ENCODE results near the gene SPEN. TPM values are rescaled to one million over a fixed set of nuclear protein-coding genes. Genes with fewer than 3 reads are reported as not detected.

SPEN gene
- total and polyA plus RNA-seq, 2 of the 13 experiments (the other 11 are each of a cell fraction or from before 2014, with no cell fraction given) = 4.8 to 14.0 TPM

- no TSS peak for BruUV-seq (replicated peaks)
- Histone ChIP-seq H3K36me3 (replicated peaks in 1 of 2; ENCODE audit: control insufficient read depth in 1 of 2, insufficient read depth in 2 of 2, low read length in 2 of 2) (no peaks in the 10 kb centered on the region), H3K4me3 (replicated peaks in 1 of 3; ENCODE audit: insufficient read depth in 1 of 3, low read depth in 2 of 3, low read length in 3 of 3) (no peak overlapping the region), H2AFZ (ENCODE audit: low read length) (no peak overlapping the region), H3K9ac (ENCODE audit: insufficient read depth, low read depth, low read length) (no peak overlapping the region), H3K9me3 (ENCODE audit: low read length) (no peaks in the 10 kb centered on the region), H3K27me3 (ENCODE audit: control insufficient read depth in 1 of 2, insufficient read depth in 2 of 2, low read length in 2 of 2) (peaks cover 6 to 29% of the 10 kb centered on the region in 2 experiments; a peak in 3 of 5 replicates), H3K4me2 (ENCODE audit: low read depth, low read length) (no peak overlapping the region), H3K79me2 (ENCODE audit: insufficient read depth, low read length) (no peaks in the 10 kb centered on the region), H3K4me1 (ENCODE audit: insufficient read depth, low read length) (peaks cover 12% of the 10 kb centered on the region), H4K20me1 (ENCODE audit: insufficient read depth, low read length) (no peaks in the 10 kb centered on the region), H3K27ac (ENCODE audit: extremely low read length, insufficient read depth, low read length) (no peak overlapping the region)
- intact Hi-C loops (cut with micrococcal nuclease; ENCODE audit: unreplicated experiment) (no loop called here), in situ Hi-C loops (cut with HindIII; ENCODE audit: extremely low pct_ligation_motif_present, low pct_unique_long_range_greater_than_20kb) (no loop called here)
- 41% methylated on average over 12 of the region's 13 CpGs for WGBS (ENCODE audit: low lambda C conversion rate)
- DNase-seq (ENCODE audit: low spot score) (no peak), FAIRE-seq (no peak), ATAC-seq (no peak)
- TF ChIP-seq ZNF136 (CRISPR knock-in tag; IDR thresholded peaks at IDR 0.05; ENCODE audit: low read depth) = no peak
- no peak for TF ChIP-seq BATF2 (CRISPR knock-in tag; IDR thresholded peaks at IDR 0.05)
- ChIA-PET CTCF (ENCODE audit: low intra/inter-chr PET ratio, low total read pairs) (no interaction called here), POLR2A (no interaction called here)
These were observed 141.6 kb downstream of the SPEN start for GRCh38 chr1:15988856-15989736.

GRCh38 chr1:15989776-15990175, 142.3 kb downstream of the SPEN start:
- Histone ChIP-seq H2AFZ (ENCODE audit: low read length) (no peak overlapping the region), H3K36me3 (replicated peaks in 1 of 2; ENCODE audit: control insufficient read depth in 1 of 2, insufficient read depth in 2 of 2, low read length in 2 of 2) (no peaks in the 10 kb centered on the region), H4K20me1 (ENCODE audit: insufficient read depth, low read length) (no peaks in the 10 kb centered on the region), H3K79me2 (ENCODE audit: insufficient read depth, low read length) (no peaks in the 10 kb centered on the region), H3K9ac (ENCODE audit: insufficient read depth, low read depth, low read length) (no peak overlapping the region), H3K4me3 (replicated peaks in 1 of 3; ENCODE audit: insufficient read depth in 1 of 3, low read depth in 2 of 3, low read length in 3 of 3) (no peak overlapping the region), H3K27ac (ENCODE audit: extremely low read length, insufficient read depth, low read length) (no peak overlapping the region), H3K9me3 (ENCODE audit: low read length) (no peaks in the 10 kb centered on the region), H3K27me3 (ENCODE audit: control insufficient read depth in 1 of 2, insufficient read depth in 2 of 2, low read length in 2 of 2) (peaks cover 6 to 29% of the 10 kb centered on the region in 2 experiments; a peak in 3 of 5 replicates), H3K4me2 (ENCODE audit: low read depth, low read length) (no peak overlapping the region), H3K4me1 (ENCODE audit: insufficient read depth, low read length) (peaks cover 18% of the 10 kb centered on the region)
- BruUV-seq (replicated peaks) = no TSS peak
- in situ Hi-C loops (cut with HindIII; ENCODE audit: extremely low pct_ligation_motif_present, low pct_unique_long_range_greater_than_20kb) = no loop called here
- ChIA-PET CTCF (ENCODE audit: low intra/inter-chr PET ratio, low total read pairs) (no interaction called here), POLR2A (no interaction called here)
- TF ChIP-seq MBNL3 (CRISPR knock-in tag; conservative IDR thresholded peaks at IDR 0.05) (no peak), REL (CRISPR knock-in tag; conservative IDR thresholded peaks at IDR 0.05) (no peak), JUN (CRISPR knock-in tag; IDR thresholded peaks at IDR 0.05) (no peak), ZGPAT (CRISPR knock-in tag; IDR thresholded peaks at IDR 0.05) (no peak)
- no peak for DNase-seq (ENCODE audit: low spot score)
- FAIRE-seq = no peak
- ATAC-seq = no peak
- intact Hi-C loops (cut with micrococcal nuclease; ENCODE audit: unreplicated experiment) = loop anchor here (10.0 kb wide), 1 partner anchor 175 kb away; no protein-coding TSS in a partner anchor
- WGBS (ENCODE audit: low lambda C conversion rate) = 29% methylated on average over 5 of the region's 9 CpGs
